ENCODE measurements around the gene PDS5B.

PDS5B gene

DNA sequence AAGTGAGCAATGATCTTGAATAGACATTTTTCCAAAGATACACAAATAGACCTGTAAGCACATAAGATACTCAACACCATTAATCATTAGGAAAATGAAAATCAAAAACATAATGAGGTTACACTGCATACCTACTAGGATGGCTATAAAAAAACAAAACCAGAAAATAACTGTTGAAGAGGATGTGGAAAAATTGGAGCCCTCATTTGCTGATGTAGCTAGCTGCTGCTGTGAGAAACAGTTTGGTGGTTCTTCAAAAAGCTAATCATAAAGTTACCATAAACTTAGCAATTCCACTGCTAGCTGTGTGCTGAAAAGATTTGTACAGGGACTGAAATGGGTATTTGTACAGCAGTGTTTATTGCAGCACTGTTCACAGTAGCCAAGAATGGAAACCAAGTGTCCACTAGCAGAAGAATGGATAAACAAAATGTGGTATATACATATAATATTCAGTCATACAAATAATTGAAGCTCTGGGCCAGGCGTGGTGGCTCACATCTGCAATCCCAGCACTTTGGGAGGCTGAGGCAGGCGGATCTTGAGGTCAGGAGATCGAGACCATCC is 46.2 kb downstream of the PDS5B start:
- Histone ChIP-seq H3K27me3 (ENCODE audit: control insufficient read depth, insufficient read depth, low read length) (no peaks in the 10 kb centered on the region), H3K4me1 (ENCODE audit: control insufficient read depth, insufficient read depth, low read length) (no peaks in the 10 kb centered on the region), H3K36me3 (ENCODE audit: control insufficient read depth, insufficient read depth, low read length) (no peaks in the 10 kb centered on the region), H3K9ac (ENCODE audit: low read length) (no peak overlapping the region), H3K9me3 (ENCODE audit: control insufficient read depth, low read length) (no peaks in the 10 kb centered on the region), H3K4me3 (ENCODE audit: low read length) (no peak overlapping the region)

DNA sequence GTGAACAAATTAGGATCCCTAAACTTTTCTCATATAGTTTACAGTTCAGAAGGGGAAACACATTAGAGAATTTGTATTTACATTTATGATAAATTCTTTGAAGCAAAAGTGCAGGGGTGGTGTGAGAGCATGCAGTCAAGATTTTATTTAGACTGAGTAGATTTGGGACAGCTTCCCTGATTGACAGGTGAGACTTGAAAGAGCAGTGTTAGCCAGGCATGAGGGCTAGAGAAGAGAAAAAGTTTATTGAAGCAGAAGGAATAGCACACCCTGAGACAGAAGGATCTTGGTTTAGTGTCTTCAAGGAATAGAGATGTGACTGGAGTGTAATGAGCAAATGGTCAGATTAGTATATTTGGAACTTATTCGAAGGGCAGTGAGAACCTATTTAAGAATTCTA is 50.5 kb downstream of the PDS5B start:
- Histone ChIP-seq H3K4me1 (ENCODE audit: control insufficient read depth, insufficient read depth, low read length) (no peaks in the 10 kb centered on the region), H3K4me3 (ENCODE audit: low read length) (no peak overlapping the region), H3K9ac (ENCODE audit: low read length) (no peak overlapping the region), H3K9me3 (ENCODE audit: control insufficient read depth, low read length) (no peaks in the 10 kb centered on the region), H3K36me3 (ENCODE audit: control insufficient read depth, insufficient read depth, low read length) (no peaks in the 10 kb centered on the region), H3K27me3 (ENCODE audit: control insufficient read depth, insufficient read depth, low read length) (no peaks in the 10 kb centered on the region)

DNA sequence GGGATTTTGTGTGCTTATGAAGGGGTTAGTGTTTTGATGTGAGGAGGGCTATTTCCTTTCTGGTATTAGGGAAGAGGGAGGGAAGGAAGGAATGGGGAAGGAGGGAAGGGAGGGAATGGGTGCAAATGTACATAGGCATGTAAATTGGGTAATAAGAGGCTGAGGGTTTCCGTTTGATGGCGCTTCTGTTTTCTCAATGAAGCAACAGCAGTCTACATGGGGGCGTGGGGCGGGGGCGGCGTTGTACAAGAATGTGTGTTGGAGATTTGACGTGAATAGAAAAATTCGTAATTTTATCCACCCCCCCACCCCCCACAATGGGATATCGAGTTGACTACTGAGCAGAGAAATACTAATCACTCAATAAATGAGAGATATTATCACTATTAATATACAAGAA is 52.5 kb downstream of the PDS5B start:
- Histone ChIP-seq H3K9me3 (ENCODE audit: control insufficient read depth, low read length) (no peaks in the 10 kb centered on the region), H3K4me3 (ENCODE audit: low read length) (no peak overlapping the region), H3K36me3 (ENCODE audit: control insufficient read depth, insufficient read depth, low read length) (no peaks in the 10 kb centered on the region), H3K27me3 (ENCODE audit: control insufficient read depth, insufficient read depth, low read length) (no peaks in the 10 kb centered on the region), H3K4me1 (ENCODE audit: control insufficient read depth, insufficient read depth, low read length) (no peaks in the 10 kb centered on the region), H3K9ac (ENCODE audit: low read length) (no peak overlapping the region)

DNA sequence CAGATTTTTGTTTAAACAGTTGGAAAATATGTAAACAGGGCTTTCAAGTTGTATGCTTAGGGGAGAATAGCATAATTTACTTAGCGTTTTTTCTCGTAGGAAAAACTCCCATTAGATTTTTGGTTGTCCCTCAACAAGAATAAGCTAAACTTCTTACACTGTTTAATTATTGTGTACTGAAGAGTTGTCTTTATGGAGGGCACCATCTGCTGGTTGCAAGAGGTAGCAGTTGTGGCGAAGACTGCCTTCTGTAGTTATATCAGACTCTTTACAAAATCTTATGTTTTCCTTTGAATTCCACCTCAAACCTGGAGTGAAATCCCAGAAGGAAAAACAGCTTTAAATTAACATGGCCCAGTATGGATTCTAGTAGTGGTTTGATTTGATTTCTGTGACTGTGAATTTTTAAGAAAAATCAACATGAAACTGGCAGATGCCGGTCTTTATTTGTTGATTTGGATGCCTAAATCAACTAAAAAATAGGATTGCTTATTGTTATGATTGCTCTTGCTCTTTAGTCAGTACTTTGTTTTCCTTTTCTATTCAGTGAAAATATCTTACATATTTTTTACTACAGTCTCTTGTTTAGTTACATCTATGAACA is 53.4 kb downstream of the PDS5B start:
- Histone ChIP-seq H3K36me3 (ENCODE audit: control insufficient read depth, insufficient read depth, low read length) (no peaks in the 10 kb centered on the region), H3K4me1 (ENCODE audit: control insufficient read depth, insufficient read depth, low read length) (no peaks in the 10 kb centered on the region)

DNA sequence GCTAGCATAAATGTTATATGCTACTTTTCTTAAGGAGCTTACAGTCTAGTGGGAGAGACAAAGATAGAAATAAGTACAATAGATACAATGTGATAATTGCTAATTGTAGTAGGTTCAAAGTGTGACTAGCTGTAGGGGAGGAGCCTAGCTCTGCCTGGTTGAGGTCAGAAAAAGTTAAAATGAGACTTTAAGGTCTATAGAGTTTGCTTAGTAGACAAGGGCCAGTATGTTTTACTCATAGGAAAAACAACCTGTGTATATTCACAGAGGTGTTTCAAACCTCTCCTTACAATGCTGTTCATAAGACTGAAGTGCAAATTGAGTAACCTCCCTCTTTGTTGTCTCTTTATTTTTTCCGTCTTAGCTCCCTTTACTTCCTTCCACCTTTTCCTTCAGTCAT is 56.1 kb downstream of the PDS5B start:
- H3K9me3 ChIP-seq (ENCODE audit: control insufficient read depth, low read length), result no peaks in the 10 kb centered on the region
- no peak overlapping the region for H3K9ac ChIP-seq (ENCODE audit: low read length)

More for the DNA sequence above, 53.4 kb downstream of the PDS5B start:
- H3K9ac ChIP-seq (ENCODE audit: low read length), result no peak overlapping the region
- no peaks in the 10 kb centered on the region for H3K9me3 ChIP-seq (ENCODE audit: control insufficient read depth, low read length)
- H3K4me3 ChIP-seq (ENCODE audit: low read length), result no peak overlapping the region
- no peaks in the 10 kb centered on the region for H3K27me3 ChIP-seq (ENCODE audit: control insufficient read depth, insufficient read depth, low read length)

DNA sequence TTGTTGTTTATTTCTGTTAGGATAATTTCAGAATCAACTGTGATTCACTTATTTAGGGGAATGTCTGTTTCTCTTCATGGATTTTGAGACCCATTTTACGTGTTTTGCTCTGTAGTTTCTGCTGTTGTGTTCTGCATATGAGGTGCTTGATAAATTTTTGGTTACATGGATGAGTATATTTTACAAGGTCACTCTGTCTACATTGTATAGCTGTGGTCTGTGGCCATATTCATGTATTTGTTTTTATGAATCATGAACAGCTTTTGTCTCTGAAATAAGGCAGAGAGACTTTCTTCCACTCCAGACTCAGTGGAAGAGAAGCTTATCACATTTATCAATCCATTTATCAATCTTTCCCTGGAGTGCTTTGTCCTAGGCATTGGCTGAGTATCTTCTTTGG is 56.6 kb downstream of the PDS5B start:
- no peak overlapping the region for H3K9ac ChIP-seq (ENCODE audit: low read length)
- no peaks in the 10 kb centered on the region for H3K36me3 ChIP-seq (ENCODE audit: control insufficient read depth, insufficient read depth, low read length)
- no peak overlapping the region for H3K4me3 ChIP-seq (ENCODE audit: low read length)
- no peaks in the 10 kb centered on the region for H3K27me3 ChIP-seq (ENCODE audit: control insufficient read depth, insufficient read depth, low read length)
- H3K9me3 ChIP-seq (ENCODE audit: control insufficient read depth, low read length), result no peaks in the 10 kb centered on the region
- H3K4me1 ChIP-seq (ENCODE audit: control insufficient read depth, insufficient read depth, low read length), result peaks cover 4% of the 10 kb centered on the region

More for the DNA sequence above, 56.1 kb downstream of the PDS5B start:
- Histone ChIP-seq H3K4me3 (ENCODE audit: low read length) (no peak overlapping the region), H3K4me1 (ENCODE audit: control insufficient read depth, insufficient read depth, low read length) (peaks cover 4% of the 10 kb centered on the region), H3K36me3 (ENCODE audit: control insufficient read depth, insufficient read depth, low read length) (no peaks in the 10 kb centered on the region), H3K27me3 (ENCODE audit: control insufficient read depth, insufficient read depth, low read length) (no peaks in the 10 kb centered on the region)

DNA sequence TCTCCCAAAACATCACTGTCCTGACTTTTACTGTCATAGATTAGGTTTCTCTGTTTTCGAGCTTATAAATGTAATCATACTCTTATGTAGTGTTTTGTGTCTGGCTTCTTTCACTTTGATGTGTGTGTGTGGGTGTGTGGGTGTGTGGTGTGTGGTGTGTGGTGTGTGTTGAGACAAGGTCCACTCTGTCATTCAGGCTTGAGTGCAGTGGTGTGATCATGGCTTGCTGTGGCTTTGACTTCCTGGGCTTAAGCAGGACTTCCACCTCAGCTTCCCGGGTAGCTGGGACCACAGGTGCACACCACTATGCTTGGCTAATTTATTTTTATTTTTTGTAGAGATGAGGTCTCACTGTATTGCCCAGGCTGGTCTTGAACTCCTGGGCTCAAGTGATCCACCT is 59.6 kb downstream of the PDS5B start:
- no peaks in the 10 kb centered on the region for H3K27me3 ChIP-seq (ENCODE audit: control insufficient read depth, insufficient read depth, low read length)
- H3K9ac ChIP-seq (ENCODE audit: low read length), result no peak overlapping the region
- H3K4me1 ChIP-seq (ENCODE audit: control insufficient read depth, insufficient read depth, low read length), result peaks cover 4% of the 10 kb centered on the region
- H3K36me3 ChIP-seq (ENCODE audit: control insufficient read depth, insufficient read depth, low read length), result no peaks in the 10 kb centered on the region
- no peak overlapping the region for H3K4me3 ChIP-seq (ENCODE audit: low read length)
- H3K9me3 ChIP-seq (ENCODE audit: control insufficient read depth, low read length), result no peaks in the 10 kb centered on the region

DNA sequence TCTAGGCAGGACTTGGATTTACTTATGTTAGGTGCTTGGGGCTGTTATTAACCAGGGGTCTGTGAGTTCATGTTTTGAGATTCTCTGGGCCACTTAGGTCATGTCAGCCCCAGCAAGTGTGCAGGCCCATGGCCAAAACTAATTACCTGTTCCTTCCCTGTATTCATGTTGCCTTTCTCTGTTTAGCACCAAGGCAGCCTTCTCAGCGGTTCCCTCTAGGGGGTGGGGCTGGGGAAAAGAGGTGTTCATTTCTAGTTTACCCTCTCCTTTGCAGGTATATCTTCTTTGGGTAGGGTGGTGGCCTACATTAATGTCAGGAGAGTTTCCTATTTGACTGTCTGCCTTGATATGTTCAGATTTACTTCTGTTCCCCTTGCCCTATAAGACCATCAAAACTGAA is 61.7 kb downstream of the PDS5B start:
- H3K9me3 ChIP-seq (ENCODE audit: control insufficient read depth, low read length), result no peaks in the 10 kb centered on the region

DNA sequence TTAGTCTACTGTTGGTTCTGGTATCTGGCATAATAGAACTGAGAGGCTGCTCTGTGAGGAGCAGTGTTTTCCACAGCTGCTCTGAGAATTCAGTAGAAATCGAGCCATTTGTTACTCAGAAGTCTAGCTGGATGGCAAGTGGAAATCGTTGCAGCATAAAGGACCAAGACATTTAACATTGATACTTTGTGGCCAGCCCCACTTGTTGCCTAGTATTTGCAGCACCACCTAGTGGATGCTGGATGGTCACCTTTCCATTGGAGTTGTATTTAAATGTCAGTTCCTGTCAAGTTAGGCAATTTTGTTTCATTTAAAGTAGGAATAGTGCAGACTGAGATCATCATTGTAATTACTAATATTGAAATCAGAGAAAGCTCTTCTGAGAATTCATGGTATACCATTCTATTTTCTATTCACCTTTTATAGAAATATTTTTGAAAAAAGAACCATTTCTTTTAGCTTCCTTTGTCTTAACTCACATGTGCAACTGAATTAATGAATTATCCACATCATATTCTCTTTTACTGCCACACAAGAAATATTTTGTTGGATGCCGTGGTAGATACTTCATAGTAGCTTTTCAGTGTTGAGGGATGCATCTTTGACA is 64.6 kb downstream of the PDS5B start:
- Histone ChIP-seq H3K9me3 (ENCODE audit: control insufficient read depth, low read length) (no peaks in the 10 kb centered on the region), H3K36me3 (ENCODE audit: control insufficient read depth, insufficient read depth, low read length) (no peaks in the 10 kb centered on the region), H3K9ac (ENCODE audit: low read length) (no peak overlapping the region), H3K4me1 (ENCODE audit: control insufficient read depth, insufficient read depth, low read length) (peaks cover 2% of the 10 kb centered on the region), H3K27me3 (ENCODE audit: control insufficient read depth, insufficient read depth, low read length) (no peaks in the 10 kb centered on the region), H3K4me3 (ENCODE audit: low read length) (no peak overlapping the region)

More for the DNA sequence above, 61.7 kb downstream of the PDS5B start:
- H3K27me3 ChIP-seq (ENCODE audit: control insufficient read depth, insufficient read depth, low read length), result no peaks in the 10 kb centered on the region
- no peak overlapping the region for H3K9ac ChIP-seq (ENCODE audit: low read length)
- no peaks in the 10 kb centered on the region for H3K36me3 ChIP-seq (ENCODE audit: control insufficient read depth, insufficient read depth, low read length)
- H3K4me3 ChIP-seq (ENCODE audit: low read length), result no peak overlapping the region
- peaks cover 4% of the 10 kb centered on the region for H3K4me1 ChIP-seq (ENCODE audit: control insufficient read depth, insufficient read depth, low read length)

DNA sequence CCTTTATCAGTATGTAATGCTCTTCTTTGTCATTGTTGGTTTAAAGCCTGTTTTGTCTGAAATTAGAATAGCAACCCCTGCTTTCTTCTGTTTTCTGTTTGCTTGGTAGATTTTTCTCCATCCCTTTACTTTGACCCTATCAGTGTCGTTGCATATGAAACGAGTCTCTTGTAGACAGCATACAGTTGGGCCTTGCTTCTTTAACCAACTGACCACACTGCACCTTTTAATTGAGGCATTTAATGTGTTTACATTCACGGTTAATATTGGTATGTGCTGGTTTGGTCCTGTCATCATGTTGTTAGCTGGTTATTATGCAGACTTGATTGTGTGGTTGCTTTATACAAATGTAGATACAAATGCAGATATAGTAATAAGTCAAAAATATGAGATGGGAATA is 71.1 kb downstream of the PDS5B start:
- Histone ChIP-seq H3K36me3 (ENCODE audit: control insufficient read depth, insufficient read depth, low read length) (no peaks in the 10 kb centered on the region), H3K9ac (ENCODE audit: low read length) (no peak overlapping the region), H3K4me3 (ENCODE audit: low read length) (no peak overlapping the region), H3K4me1 (ENCODE audit: control insufficient read depth, insufficient read depth, low read length) (no peaks in the 10 kb centered on the region), H3K27me3 (ENCODE audit: control insufficient read depth, insufficient read depth, low read length) (no peaks in the 10 kb centered on the region), H3K9me3 (ENCODE audit: control insufficient read depth, low read length) (no peaks in the 10 kb centered on the region)

DNA sequence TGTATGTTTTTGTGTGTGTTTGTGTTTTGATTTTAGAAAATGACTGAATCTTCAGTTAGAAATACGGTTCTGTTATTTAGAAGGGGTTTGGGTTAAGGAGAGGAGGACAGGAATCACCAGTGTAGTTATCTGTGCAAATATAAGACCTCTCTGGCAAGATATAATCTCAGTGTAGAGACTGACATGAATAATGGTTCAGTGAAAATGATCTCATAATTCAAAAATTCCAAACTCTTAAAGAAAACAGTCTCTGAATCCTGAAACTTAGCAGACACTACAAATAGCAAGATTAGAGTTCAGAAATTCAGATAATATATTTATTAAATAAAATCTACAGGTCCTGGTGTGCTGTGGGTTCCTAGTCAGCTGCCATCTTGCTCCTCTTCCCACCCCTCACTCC is 73.5 kb downstream of the PDS5B start:
- Histone ChIP-seq H3K27me3 (ENCODE audit: control insufficient read depth, insufficient read depth, low read length) (no peaks in the 10 kb centered on the region), H3K36me3 (ENCODE audit: control insufficient read depth, insufficient read depth, low read length) (no peaks in the 10 kb centered on the region), H3K9ac (ENCODE audit: low read length) (no peak overlapping the region), H3K4me1 (ENCODE audit: control insufficient read depth, insufficient read depth, low read length) (no peaks in the 10 kb centered on the region), H3K4me3 (ENCODE audit: low read length) (no peak overlapping the region), H3K9me3 (ENCODE audit: control insufficient read depth, low read length) (no peaks in the 10 kb centered on the region)

DNA sequence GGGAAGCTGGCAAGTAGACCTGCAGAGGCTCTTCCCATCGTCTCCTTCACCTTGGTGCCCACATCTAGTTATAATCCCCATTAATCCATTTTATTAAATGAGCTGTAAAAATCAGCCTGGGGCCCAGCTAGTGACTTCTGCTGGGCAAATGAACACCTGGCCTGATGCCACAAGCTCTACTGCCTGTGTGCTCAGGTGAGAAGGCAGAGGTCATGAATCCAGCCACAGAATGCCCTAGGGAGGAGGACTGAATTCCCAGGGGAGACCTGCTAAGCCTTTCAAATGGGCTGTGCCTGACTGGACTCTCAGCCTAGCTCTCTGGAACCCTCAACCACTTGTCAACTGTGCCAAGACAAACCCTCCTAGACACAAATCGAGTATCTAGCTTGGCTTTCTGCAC is 74.0 kb downstream of the PDS5B start:
- H3K4me1 ChIP-seq (ENCODE audit: control insufficient read depth, insufficient read depth, low read length), result no peaks in the 10 kb centered on the region
- no peaks in the 10 kb centered on the region for H3K27me3 ChIP-seq (ENCODE audit: control insufficient read depth, insufficient read depth, low read length)
- H3K9ac ChIP-seq (ENCODE audit: low read length), result no peak overlapping the region
- H3K36me3 ChIP-seq (ENCODE audit: control insufficient read depth, insufficient read depth, low read length), result no peaks in the 10 kb centered on the region
- H3K4me3 ChIP-seq (ENCODE audit: low read length), result no peak overlapping the region
- no peaks in the 10 kb centered on the region for H3K9me3 ChIP-seq (ENCODE audit: control insufficient read depth, low read length)

Data from mucosa of stomach (tissue), 1 donor.